Measurements from ENCODE around the gene TPH1.

The TPH1 gene

GRCh38 chr11:18063862-18064434 is 17.9 kb upstream of the TPH1 start:
- ChIA-PET CTCF (interaction anchor here (0.8 kb wide), 1 partner anchor 15 kb away, joined by 3 read pairs; no protein-coding TSS in a partner anchor), POLR2A (no interaction called here)
- Histone ChIP-seq H3K27ac (ENCODE audit: insufficient read depth in 1 of 2, low read depth in 1 of 2, low read length in 2 of 2, poor library complexity in 1 of 2, severe bottlenecking in 2 of 2) (no peak overlapping the region), H3K36me3 (ENCODE audit: control insufficient read depth in 4 of 4, insufficient read depth in 4 of 4, low read length in 3 of 4) (no peaks in the 10 kb centered on the region), H3K4me3 (ENCODE audit: control insufficient read depth in 1 of 7, extremely low read depth in 1 of 7, insufficient read depth in 4 of 7, low read depth in 2 of 7, low read length in 6 of 7) (no peak overlapping the region), H3K27me3 (replicated peaks in 2 of 5; ENCODE audit: control insufficient read depth in 4 of 5, insufficient read depth in 5 of 5, low read length in 4 of 5) (no peaks in the 10 kb centered on the region), H3K4me1 (ENCODE audit: control extremely low read depth in 1 of 4, control insufficient read depth in 4 of 4, insufficient read depth in 4 of 4, low read length in 3 of 4) (no peaks in the 10 kb centered on the region), H3K9me3 (ENCODE audit: control extremely low read depth in 1 of 5, control insufficient read depth in 4 of 5, insufficient read depth in 2 of 5, low read depth in 1 of 5, low read length in 4 of 5) (no peaks in the 10 kb centered on the region)
- no peak for DNase-seq
- WGBS (ENCODE audit: insufficient coverage), result 100% methylated on average over 4 of the region's 4 CpGs

GRCh38 chr11:18063125-18063524 is 17.1 kb upstream of the TPH1 start:
- no CpG with 5 or more reads among the region's 5 CpGs for WGBS (ENCODE audit: insufficient coverage)
- H3K9me3 ChIP-seq (ENCODE audit: control extremely low read depth in 1 of 5, control insufficient read depth in 4 of 5, insufficient read depth in 2 of 5, low read depth in 1 of 5, low read length in 4 of 5), result no peaks in the 10 kb centered on the region
- no peaks in the 10 kb centered on the region for H3K36me3 ChIP-seq (ENCODE audit: control insufficient read depth in 4 of 4, insufficient read depth in 4 of 4, low read length in 3 of 4)
- H3K4me3 ChIP-seq (ENCODE audit: control insufficient read depth in 1 of 7, extremely low read depth in 1 of 7, insufficient read depth in 4 of 7, low read depth in 2 of 7, low read length in 6 of 7), result no peak overlapping the region
- H3K27ac ChIP-seq (ENCODE audit: insufficient read depth in 1 of 2, low read depth in 1 of 2, low read length in 2 of 2, poor library complexity in 1 of 2, severe bottlenecking in 2 of 2), result no peak overlapping the region
- DNase-seq, result no peak
- no peaks in the 10 kb centered on the region for H3K27me3 ChIP-seq (replicated peaks in 2 of 5; ENCODE audit: control insufficient read depth in 4 of 5, insufficient read depth in 5 of 5, low read length in 4 of 5)
- H3K4me1 ChIP-seq (ENCODE audit: control extremely low read depth in 1 of 4, control insufficient read depth in 4 of 4, insufficient read depth in 4 of 4, low read length in 3 of 4), result no peaks in the 10 kb centered on the region
- ChIA-PET CTCF (interaction anchor here (0.8 to 1.5 kb wide), 2 partner anchors 9 to 16 kb away, joined by 3 to 4 read pairs; no protein-coding TSS in a partner anchor), POLR2A (no interaction called here)

GRCh38 chr11:18061351-18061750 is 15.3 kb upstream of the TPH1 start:
- ChIA-PET CTCF (no interaction called here), POLR2A (no interaction called here)
- no peak overlapping the region for H3K27ac ChIP-seq (ENCODE audit: insufficient read depth in 1 of 2, low read depth in 1 of 2, low read length in 2 of 2, poor library complexity in 1 of 2, severe bottlenecking in 2 of 2)
- no peak for DNase-seq
- no peaks in the 10 kb centered on the region for H3K9me3 ChIP-seq (ENCODE audit: control extremely low read depth in 1 of 5, control insufficient read depth in 4 of 5, insufficient read depth in 2 of 5, low read depth in 1 of 5, low read length in 4 of 5)
- no peaks in the 10 kb centered on the region for H3K27me3 ChIP-seq (replicated peaks in 2 of 5; ENCODE audit: control insufficient read depth in 4 of 5, insufficient read depth in 5 of 5, low read length in 4 of 5)
- H3K36me3 ChIP-seq (ENCODE audit: control insufficient read depth in 4 of 4, insufficient read depth in 4 of 4, low read length in 3 of 4), result no peaks in the 10 kb centered on the region
- H3K4me1 ChIP-seq (ENCODE audit: control extremely low read depth in 1 of 4, control insufficient read depth in 4 of 4, insufficient read depth in 4 of 4, low read length in 3 of 4), result no peaks in the 10 kb centered on the region
- WGBS (ENCODE audit: insufficient coverage), result no CpG with 5 or more reads among the region's 2 CpGs
- no peak overlapping the region for H3K4me3 ChIP-seq (ENCODE audit: control insufficient read depth in 1 of 7, extremely low read depth in 1 of 7, insufficient read depth in 4 of 7, low read depth in 2 of 7, low read length in 6 of 7)

- Histone ChIP-seq H3K4me3 (ENCODE audit: control insufficient read depth in 1 of 7, extremely low read depth in 1 of 7, insufficient read depth in 4 of 7, low read depth in 2 of 7, low read length in 6 of 7) (no peak overlapping the region), H3K4me1 (ENCODE audit: control extremely low read depth in 1 of 4, control insufficient read depth in 4 of 4, insufficient read depth in 4 of 4, low read length in 3 of 4) (no peaks in the 10 kb centered on the region), H3K27ac (ENCODE audit: insufficient read depth in 1 of 2, low read depth in 1 of 2, low read length in 2 of 2, poor library complexity in 1 of 2, severe bottlenecking in 2 of 2) (no peak overlapping the region), H3K36me3 (ENCODE audit: control insufficient read depth in 4 of 4, insufficient read depth in 4 of 4, low read length in 3 of 4) (no peaks in the 10 kb centered on the region), H3K27me3 (replicated peaks in 2 of 5; ENCODE audit: control insufficient read depth in 4 of 5, insufficient read depth in 5 of 5, low read length in 4 of 5) (no peaks in the 10 kb centered on the region), H3K9me3 (ENCODE audit: control extremely low read depth in 1 of 5, control insufficient read depth in 4 of 5, insufficient read depth in 2 of 5, low read depth in 1 of 5, low read length in 4 of 5) (no peaks in the 10 kb centered on the region)
- no peak for DNase-seq
- ChIA-PET POLR2A (no interaction called here), CTCF (no interaction called here)
- WGBS (ENCODE audit: insufficient coverage), result 100% methylated on average over 1 of the region's 1 CpG
These were observed 10.6 kb upstream of the TPH1 start for GRCh38 chr11:18056561-18057181.

GRCh38 chr11:18054511-18055103 is 8.5 kb upstream of the TPH1 start:
- Histone ChIP-seq H3K27me3 (replicated peaks in 2 of 5; ENCODE audit: control insufficient read depth in 4 of 5, insufficient read depth in 5 of 5, low read length in 4 of 5) (no peaks in the 10 kb centered on the region), H3K4me1 (ENCODE audit: control extremely low read depth in 1 of 4, control insufficient read depth in 4 of 4, insufficient read depth in 4 of 4, low read length in 3 of 4) (no peaks in the 10 kb centered on the region), H3K27ac (ENCODE audit: insufficient read depth in 1 of 2, low read depth in 1 of 2, low read length in 2 of 2, poor library complexity in 1 of 2, severe bottlenecking in 2 of 2) (no peak overlapping the region), H3K9me3 (ENCODE audit: control extremely low read depth in 1 of 5, control insufficient read depth in 4 of 5, insufficient read depth in 2 of 5, low read depth in 1 of 5, low read length in 4 of 5) (no peaks in the 10 kb centered on the region), H3K36me3 (ENCODE audit: control insufficient read depth in 4 of 4, insufficient read depth in 4 of 4, low read length in 3 of 4) (no peaks in the 10 kb centered on the region), H3K4me3 (ENCODE audit: control insufficient read depth in 1 of 7, extremely low read depth in 1 of 7, insufficient read depth in 4 of 7, low read depth in 2 of 7, low read length in 6 of 7) (no peak overlapping the region)
- 95% methylated on average over 10 of the region's 10 CpGs for WGBS (ENCODE audit: insufficient coverage)
- CTCF ChIA-PET, result interaction anchor here (2.1 kb wide), 1 partner anchor 8 kb away, joined by 4 read pairs; no protein-coding TSS in a partner anchor
- POLR2A ChIA-PET, result no interaction called here
- no peak for DNase-seq

- Histone ChIP-seq H3K36me3 (ENCODE audit: control insufficient read depth in 4 of 4, insufficient read depth in 4 of 4, low read length in 3 of 4) (no peaks in the 10 kb centered on the region), H3K9me3 (ENCODE audit: control extremely low read depth in 1 of 5, control insufficient read depth in 4 of 5, insufficient read depth in 2 of 5, low read depth in 1 of 5, low read length in 4 of 5) (peaks cover 0 to 8% (median 0%) of the 10 kb centered on the region in 5 experiments), H3K27ac (ENCODE audit: insufficient read depth in 1 of 2, low read depth in 1 of 2, low read length in 2 of 2, poor library complexity in 1 of 2, severe bottlenecking in 2 of 2) (no peak overlapping the region), H3K4me1 (ENCODE audit: control extremely low read depth in 1 of 4, control insufficient read depth in 4 of 4, insufficient read depth in 4 of 4, low read length in 3 of 4) (no peaks in the 10 kb centered on the region), H3K4me3 (ENCODE audit: control insufficient read depth in 1 of 7, extremely low read depth in 1 of 7, insufficient read depth in 4 of 7, low read depth in 2 of 7, low read length in 6 of 7) (no peak overlapping the region), H3K27me3 (replicated peaks in 2 of 5; ENCODE audit: control insufficient read depth in 4 of 5, insufficient read depth in 5 of 5, low read length in 4 of 5) (peaks cover 3 to 21% (median 9%) of the 10 kb centered on the region in 5 experiments)
- DNase-seq, result peak; percentile 12 to 69 (median 56)
- CTCF ChIA-PET, result no interaction called here
- POLR2A ChIA-PET, result no interaction called here
- WGBS (ENCODE audit: insufficient coverage), result no CpG with 5 or more reads among the region's 2 CpGs
These were observed 4.8 kb upstream of the TPH1 start for GRCh38 chr11:18050848-18051247.

GRCh38 chr11:18036456-18036855 is 9.6 kb downstream of the TPH1 start:
- H3K4me1 ChIP-seq (ENCODE audit: control extremely low read depth in 1 of 4, control insufficient read depth in 4 of 4, insufficient read depth in 4 of 4, low read length in 3 of 4), result no peaks in the 10 kb centered on the region
- DNase-seq, result no peak
- no peaks in the 10 kb centered on the region for H3K9me3 ChIP-seq (ENCODE audit: control extremely low read depth in 1 of 5, control insufficient read depth in 4 of 5, insufficient read depth in 2 of 5, low read depth in 1 of 5, low read length in 4 of 5)
- POLR2A ChIA-PET, result no interaction called here
- H3K27me3 ChIP-seq (replicated peaks in 2 of 5; ENCODE audit: control insufficient read depth in 4 of 5, insufficient read depth in 5 of 5, low read length in 4 of 5), result peaks cover 0 to 2% (median 0%) of the 10 kb centered on the region in 5 experiments
- CTCF ChIA-PET, result interaction anchor here (1.0 to 1.5 kb wide), 2 partner anchors 10 to 58 kb away, joined by 3 read pairs; no protein-coding TSS in a partner anchor
- no peaks in the 10 kb centered on the region for H3K36me3 ChIP-seq (ENCODE audit: control insufficient read depth in 4 of 4, insufficient read depth in 4 of 4, low read length in 3 of 4)
- no peak overlapping the region for H3K4me3 ChIP-seq (ENCODE audit: control insufficient read depth in 1 of 7, extremely low read depth in 1 of 7, insufficient read depth in 4 of 7, low read depth in 2 of 7, low read length in 6 of 7)
- H3K27ac ChIP-seq (ENCODE audit: insufficient read depth in 1 of 2, low read depth in 1 of 2, low read length in 2 of 2, poor library complexity in 1 of 2, severe bottlenecking in 2 of 2), result no peak overlapping the region
